Right ventricle myocardium superior (tissue), 1 donor: ENCODE results near the gene ANKH. TPM values are rescaled to one million over a fixed set of nuclear protein-coding genes. Genes with fewer than 3 reads are reported as not detected.
A peak's percentile ranks its signal among the peaks of the same experiment; 100 is the strongest.

Source experiments
- ATAC-seq: fragments of 200-7000 bp; cut with Tn5 transposase; one replicate; pipeline ENCODE4 v1.9.1; 2020; ENCODE audit warnings: mild to moderate bottlenecking; ENCODE audit not compliant: poor library complexity
- DNase-seq: peaks from one replicate; pipeline ENCODE4 v3.0.0-alpha.2; 2020
- intact Hi-C: fragments of 100-400 bp; cut with DNase I; formaldehyde crosslinking; loops from one replicate; pipeline ENCODE4 v1.11.2; 2022
- total RNA-seq: library from RNA; stranded (reverse); fragmentation: NEBNext Ultra II Directional; extraction: Animal tissue kit (Norgen Biotek cat#: 25700); gene quantifications from one replicate; pipeline ENCODE4 v1.2.1, GENCODE V29; 2021
- donor health status: DM: no; HTN: yes; CAD: no; lungs with severe emphysema.

ANKH gene
- total RNA-seq, 1 donor from 2014 or later, result 144 TPM

DNA sequence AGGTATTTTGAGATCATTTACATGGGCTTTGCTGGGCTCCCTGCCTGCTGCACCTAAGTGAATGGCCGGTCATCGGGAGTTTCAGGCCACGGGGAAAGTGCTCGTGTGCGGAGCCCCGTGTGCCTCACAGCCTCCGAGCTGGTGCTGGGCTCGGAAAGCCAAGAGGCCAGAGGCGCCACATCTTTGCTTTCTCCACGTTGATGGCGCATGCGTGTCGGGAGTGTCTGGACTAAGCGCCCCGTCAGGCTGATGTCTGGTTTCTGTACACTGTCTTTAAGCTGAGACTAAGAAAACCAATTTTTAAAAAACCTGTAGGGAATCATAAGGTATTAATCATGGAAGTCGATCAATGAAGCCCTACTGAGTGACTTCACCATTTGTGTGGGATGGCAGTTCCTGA is 137.9 kb downstream of the ANKH start:
- DNase-seq, result no peak
- intact Hi-C loops, result no loop called here

DNA sequence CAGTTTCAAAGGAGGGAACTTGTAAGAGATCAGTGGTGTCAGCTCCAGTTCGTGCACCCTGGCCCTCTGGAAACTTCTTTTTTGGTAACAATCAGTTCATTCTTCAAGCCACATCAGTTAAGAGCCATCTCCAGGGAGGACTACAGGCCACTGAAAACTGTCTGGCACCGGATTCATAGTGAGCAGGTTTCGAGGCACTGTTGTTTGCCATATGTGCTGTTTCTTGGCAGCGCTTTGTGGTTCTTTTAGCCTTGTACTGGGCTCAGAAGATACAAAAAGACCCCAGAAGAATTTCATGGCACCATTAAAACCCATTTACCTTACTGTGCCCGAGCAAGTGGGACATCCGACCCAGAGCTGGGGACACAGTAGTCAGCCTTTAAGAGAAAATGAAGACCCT is 138.6 kb downstream of the ANKH start:
- DNase-seq (no peak), ATAC-seq (no peak)
- intact Hi-C loops, result no loop called here

More for the DNA sequence above, 137.9 kb downstream of the ANKH start:
- ATAC-seq, result no peak

DNA sequence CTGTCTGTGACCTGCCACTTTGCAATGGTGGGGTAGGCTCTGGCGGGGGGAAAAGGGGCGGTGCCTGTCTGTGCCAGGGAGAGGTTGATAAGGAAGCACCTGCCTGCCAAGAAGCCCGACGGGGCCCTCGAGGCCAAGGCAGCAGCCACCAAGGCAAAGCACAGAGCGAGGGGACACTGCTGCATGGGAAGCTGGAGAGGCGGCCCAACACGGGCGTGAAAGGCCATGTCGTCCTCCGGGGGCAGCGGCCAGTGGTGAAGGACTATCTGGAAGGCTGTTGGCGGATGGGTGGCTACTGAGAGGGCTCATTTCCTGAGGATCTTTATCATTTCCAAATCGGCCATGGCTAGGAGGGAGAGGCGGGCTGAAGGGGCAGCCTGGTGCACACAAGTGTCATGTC is 140.7 kb downstream of the ANKH start:
- DNase-seq (no peak), ATAC-seq (no peak)
- intact Hi-C loops, result no loop called here

DNA sequence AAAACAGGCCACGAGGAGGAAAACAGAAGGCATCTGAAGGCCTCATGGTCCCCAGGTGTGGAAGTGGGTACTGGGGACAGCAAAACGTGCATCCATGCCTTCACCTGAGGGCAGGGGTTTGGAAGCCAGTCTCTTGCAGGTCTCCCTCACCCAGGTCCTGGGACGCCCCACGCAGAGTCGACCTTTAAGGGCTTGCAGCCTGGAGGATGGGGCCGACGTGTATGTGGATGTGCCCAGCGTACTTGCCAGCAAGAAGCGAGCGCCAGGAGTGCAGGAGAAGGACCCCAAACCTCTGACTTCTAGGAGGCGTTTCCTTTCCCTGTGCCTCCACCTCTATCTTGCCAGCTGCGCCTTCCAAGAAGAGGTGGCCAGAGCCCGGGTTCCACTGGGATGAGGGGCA is 141.1 kb downstream of the ANKH start:
- intact Hi-C loops, result no loop called here
- ATAC-seq, result no peak
- no peak for DNase-seq

DNA sequence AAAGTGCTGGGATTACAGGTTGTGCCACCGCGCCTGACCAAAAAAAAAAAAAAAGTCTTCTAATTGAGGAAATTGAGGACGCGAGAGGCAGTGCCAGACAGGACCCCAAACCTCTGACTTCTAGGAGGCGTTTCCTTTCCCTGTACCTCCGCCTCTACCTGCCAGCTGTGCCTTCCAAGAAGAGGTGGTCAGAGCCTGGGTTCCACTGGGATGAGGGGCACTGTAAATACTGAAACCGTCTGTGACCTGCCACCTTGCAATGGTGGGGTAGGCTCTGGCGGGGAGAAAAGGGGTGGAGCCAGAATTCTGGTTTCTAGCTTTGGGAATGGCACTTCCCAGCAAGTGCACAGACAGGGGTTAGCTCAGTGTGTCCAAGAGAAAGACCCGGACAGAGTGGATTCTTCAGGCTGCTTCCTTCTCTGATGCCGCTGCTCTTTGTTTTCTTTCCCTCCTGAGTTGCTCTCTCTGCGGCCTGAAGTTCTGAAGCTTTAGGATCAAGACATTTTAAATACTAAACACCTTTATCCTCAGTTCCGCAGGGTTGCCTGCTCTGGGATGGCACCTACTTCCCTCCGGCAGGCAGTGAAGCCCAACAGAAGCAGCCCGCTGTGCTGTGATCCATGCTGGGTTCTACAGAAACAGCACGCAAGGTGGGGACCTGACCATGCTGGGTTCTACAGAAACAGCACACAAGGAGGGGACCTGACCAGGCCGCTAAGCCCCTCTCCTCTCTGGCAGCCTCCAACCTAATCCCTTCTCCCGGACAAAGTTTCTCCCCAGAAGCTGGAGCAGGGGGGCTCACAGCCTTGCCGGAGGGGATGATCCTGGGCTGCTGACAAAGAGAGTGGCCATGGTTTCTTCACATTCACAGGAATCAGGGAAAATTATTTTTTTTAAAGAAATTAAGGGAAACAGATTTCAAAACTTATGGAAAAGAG is 141.9 kb downstream of the ANKH start:
- intact Hi-C loops, result loop anchor here (5.0 kb wide), 2 partner anchors 143 to 273 kb away; partner anchors contain the start of gene ANKH
- no peak for DNase-seq

DNA sequence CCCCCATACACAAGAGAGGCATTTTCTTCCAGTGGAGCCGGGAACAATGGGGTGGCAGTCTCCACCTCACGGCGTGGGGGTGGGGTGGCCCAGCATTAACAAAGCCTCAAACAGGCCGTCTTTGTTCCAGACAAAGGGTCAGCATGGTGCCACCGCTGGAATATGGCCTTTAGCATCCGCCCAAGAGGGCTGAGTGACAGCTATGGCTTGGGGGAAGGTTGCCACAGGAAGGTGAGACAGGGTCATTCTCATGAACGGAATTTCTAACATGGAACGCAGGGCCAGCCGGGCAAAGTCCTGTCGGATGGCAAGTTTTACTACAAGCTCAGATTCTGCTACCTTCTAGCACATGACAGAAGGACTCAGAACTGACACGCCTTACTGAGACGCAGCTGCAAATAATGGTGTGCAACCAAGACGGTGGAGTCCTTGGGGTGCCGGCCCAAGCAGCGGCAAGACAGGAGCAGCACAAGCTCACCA is 143.1 kb downstream of the ANKH start:
- ATAC-seq (peak; percentile 7), DNase-seq (no peak)
- intact Hi-C loops, result loop anchor here (5.0 kb wide), 2 partner anchors 144 to 274 kb away; partner anchors contain the start of gene ANKH

More for the DNA sequence above, 141.9 kb downstream of the ANKH start:
- ATAC-seq, result no peak

DNA sequence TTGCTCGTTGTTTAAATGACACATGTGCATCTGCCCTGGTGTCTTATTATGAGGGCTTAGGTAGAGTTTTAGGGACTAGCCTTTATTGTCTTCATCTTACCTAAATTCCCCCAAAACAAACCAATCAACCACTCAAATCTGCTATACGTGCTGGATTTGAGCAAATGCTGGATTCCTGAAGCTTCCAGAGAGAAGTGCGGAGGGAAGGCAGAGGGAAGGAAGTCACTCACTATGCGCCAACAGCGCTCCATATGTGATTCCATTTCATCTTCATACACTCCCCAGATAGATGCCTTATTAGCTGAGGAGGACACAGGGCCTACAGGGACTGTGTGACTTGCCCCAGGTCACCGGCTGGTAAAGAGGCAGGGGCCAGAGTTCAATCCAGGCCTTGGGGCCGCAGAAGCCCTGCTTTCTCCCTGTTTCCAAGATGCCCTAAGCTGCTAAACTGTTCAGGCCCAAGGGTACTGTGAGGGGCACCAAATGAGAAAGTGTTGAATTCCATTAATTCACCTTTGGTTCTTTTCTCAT is 143.6 kb downstream of the ANKH start:
- ATAC-seq, result no peak
- DNase-seq, result no peak
- intact Hi-C loops, result loop anchor here (5.0 kb wide), 2 partner anchors 144 to 274 kb away; partner anchors contain the start of gene ANKH

DNA sequence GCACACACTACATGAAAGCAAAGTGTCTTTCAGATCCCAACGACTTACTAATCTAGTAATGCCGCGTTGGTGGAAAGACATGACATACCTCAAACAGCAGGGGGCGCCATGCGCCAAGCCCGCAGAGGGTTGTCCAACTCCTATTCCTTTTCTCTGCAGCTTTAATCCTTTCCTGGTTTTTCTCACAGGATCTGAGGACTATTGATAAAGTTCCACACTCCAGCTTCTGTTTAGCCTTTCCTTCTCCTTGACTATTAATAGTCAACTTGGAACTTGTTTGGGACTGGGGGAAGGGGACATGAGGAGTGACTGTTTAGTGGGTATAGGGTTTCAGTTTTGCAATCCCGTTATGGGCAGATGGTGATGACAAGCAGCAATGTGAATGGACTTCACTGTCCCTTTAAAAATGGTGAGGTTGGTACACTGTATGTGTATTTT is 144.1 kb downstream of the ANKH start:
- intact Hi-C loops, result loop anchor here (5.0 kb wide), 2 partner anchors 145 to 275 kb away; partner anchors contain the start of gene ANKH
- peak; percentile 83 for ATAC-seq
- peak; percentile 83 for DNase-seq

DNA sequence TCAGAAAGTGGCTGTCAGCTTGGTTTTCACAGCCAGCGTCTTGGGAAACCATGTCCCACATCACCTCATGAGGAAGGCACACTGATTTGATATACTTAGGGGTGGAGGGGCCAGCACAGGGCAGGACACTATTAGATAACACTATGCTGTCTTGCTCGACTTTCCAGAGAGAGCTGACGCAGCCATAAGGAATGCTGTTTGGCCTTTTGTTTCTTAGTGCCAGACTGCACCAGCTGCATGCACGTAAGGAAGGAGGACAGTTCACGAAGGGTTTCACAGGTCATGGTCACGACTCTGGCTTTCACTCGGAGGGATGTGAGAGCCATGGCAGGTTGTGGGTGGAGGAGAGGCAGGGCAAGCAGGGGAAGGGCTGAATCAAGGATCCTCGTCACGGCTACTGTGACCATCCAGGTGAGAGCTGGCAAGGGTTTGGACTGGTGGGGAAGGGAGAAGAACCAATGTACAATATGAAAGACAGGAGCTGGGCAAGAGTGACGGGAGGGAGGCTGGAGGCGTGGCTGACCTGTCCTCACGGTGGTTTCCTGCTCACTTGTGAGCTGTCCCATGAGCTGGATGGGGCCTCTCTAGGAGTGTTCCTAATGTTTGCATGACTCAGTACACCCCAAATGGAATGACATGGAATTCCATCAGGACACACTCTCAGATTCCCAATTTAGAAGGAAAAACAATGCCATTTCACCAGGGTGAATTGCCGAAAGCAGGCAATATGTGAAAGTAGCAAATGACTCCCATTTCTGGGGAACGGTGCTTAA is 145.3 kb downstream of the ANKH start:
- DNase-seq (no peak), ATAC-seq (peak; percentile 11)
- intact Hi-C loops, result loop anchor here (5.0 kb wide), 2 partner anchors 146 to 276 kb away; partner anchors contain the start of gene ANKH

DNA sequence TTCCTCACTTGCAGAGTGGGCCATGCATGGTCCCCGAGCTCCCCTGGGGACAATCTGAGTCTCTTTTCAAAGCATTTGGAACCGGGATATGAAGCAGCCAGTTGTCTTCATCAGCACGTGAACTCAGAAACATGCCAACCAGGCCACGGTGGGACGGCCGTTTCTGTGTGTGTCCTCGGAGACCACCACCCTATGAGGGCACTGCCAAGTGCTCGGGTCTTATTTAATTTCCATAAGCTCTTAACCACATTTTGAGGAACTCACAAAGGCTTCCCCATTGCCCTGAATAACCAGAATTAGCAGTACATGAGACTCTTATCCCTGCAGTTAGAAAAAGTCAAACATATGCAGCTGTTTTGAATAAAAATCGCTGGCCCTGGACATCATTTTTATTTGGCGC is 146.9 kb downstream of the ANKH start:
- DNase-seq (no peak), ATAC-seq (no peak)
- intact Hi-C loops, result loop anchor here (5.0 kb wide), 2 partner anchors 148 to 278 kb away; partner anchors contain the start of gene ANKH

DNA sequence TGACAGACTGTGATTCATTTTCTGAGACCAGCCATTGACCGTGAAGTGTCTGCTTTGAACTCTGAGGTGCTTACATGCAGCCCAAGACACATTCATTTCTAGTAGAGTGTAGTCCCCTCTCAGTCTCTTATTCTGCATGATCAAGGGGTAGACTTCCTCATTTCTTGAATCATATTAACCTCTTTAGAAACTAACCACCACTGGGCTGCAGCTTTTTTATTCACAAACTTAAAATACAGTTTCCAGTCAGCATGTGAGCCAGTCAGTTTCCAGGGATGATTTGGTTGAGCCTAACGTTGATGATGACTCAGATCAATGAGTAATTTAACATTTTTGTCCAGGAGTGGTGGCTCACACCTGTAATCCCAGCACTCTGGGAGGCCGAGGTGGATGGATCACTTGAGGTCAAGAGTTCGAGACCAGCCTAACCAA is 147.9 kb downstream of the ANKH start:
- no peak for ATAC-seq
- intact Hi-C loops, result no loop called here
- DNase-seq, result no peak

DNA sequence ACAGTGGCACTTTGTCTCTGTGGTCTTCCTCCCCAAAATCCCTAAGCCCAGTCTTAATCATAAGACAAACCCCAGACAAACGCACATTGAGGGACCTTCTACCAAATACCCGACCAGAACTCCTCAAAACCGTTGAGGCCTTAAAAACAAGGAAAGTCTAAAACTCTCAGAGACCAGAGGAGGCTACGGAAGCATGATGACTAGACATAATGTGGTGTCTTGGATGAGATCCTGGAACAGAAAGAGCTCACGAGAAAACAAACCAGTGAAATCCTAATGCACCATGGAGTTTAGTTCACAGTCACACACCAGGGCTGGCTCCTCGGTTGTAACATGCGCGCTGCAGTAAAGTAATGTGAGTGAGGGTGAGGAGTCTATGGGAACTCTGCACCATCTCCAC is 148.7 kb downstream of the ANKH start:
- intact Hi-C loops, result no loop called here
- ATAC-seq, result no peak
- no peak for DNase-seq

DNA sequence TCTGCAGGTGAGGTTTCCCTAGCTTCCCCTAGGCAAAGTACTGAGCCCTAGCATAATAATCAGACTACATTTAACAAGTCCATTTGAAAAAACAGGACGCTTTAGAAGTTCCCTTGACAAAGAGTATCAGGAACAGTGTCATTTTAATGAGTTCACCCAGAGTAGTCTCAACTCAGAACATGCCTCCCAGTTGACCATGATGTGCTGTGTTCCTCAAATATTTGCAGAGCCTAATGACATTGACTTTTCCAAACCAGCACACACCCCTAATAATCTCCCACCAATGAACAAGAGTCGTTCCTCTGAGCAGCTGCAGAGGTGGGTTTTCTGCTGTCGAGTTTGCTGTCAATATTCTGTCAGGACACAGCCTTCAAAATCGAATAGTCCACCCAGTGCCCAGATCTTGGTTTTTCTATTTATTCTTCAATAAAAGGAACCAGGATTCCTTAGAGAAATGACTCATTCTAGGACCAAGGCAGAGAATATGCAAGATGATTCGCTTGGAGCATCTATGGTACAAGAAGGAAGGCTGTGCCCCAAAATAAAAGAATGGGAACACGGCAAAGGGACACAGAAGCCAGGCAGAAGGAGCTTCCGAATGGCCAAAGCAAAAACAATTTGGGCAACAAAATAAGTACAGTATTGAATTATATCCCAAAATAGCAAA is 149.5 kb downstream of the ANKH start:
- DNase-seq (no peak), ATAC-seq (no peak)
- intact Hi-C loops, result no loop called here

DNA sequence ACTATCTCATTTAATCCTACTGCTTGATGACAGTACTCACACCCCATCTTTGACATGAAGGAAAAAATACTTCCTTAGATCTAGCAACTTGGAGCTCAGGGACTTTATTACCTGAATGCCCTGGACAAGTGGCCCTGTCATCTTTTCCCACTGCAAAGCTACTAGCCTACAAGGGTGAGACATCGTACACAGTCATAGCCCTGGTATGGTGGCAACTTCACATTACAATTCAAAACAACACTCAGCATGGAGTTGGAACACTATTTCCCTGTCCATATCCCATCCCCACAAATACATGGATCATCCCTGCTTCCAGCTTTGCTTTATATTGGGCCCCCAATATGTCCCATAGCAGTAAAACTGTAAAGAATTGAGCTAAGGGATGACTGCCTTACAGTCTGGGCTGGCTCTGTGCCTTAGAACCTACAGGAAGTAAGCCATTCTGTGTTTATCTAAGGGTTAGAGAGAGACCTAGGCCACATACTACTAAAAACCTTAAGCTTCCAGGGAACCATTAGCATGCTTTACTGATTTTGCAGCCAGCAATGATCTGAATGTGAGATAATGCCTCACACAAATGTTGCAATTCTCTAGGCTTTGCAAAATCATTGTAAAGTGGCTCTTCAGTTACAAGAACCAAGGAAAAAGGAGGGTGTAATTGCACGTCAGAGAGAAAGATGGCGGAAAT is 151.2 kb downstream of the ANKH start:
- ATAC-seq, result no peak
- DNase-seq, result no peak
- intact Hi-C loops, result no loop called here

DNA sequence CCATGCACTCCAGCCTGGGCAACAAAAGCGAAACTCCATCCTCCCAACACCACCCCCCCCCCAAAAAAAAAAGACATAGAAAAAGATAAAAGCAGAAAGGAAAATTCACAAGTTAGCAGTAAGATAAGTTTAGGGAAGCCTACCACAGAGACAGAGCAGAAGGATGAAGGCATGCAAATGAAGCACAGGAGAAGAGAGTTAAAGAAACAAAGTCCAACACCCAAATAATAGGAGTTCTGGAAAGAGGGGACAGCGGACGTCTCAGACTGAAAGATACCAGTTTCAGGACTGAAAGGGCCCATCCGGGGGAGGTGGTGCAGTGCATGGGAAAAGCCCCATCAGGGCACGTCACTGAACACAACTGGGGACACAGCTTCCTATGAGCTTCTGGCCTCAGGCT is 152.8 kb downstream of the ANKH start:
- intact Hi-C loops, result no loop called here
- ATAC-seq, result no peak
- no peak for DNase-seq

DNA sequence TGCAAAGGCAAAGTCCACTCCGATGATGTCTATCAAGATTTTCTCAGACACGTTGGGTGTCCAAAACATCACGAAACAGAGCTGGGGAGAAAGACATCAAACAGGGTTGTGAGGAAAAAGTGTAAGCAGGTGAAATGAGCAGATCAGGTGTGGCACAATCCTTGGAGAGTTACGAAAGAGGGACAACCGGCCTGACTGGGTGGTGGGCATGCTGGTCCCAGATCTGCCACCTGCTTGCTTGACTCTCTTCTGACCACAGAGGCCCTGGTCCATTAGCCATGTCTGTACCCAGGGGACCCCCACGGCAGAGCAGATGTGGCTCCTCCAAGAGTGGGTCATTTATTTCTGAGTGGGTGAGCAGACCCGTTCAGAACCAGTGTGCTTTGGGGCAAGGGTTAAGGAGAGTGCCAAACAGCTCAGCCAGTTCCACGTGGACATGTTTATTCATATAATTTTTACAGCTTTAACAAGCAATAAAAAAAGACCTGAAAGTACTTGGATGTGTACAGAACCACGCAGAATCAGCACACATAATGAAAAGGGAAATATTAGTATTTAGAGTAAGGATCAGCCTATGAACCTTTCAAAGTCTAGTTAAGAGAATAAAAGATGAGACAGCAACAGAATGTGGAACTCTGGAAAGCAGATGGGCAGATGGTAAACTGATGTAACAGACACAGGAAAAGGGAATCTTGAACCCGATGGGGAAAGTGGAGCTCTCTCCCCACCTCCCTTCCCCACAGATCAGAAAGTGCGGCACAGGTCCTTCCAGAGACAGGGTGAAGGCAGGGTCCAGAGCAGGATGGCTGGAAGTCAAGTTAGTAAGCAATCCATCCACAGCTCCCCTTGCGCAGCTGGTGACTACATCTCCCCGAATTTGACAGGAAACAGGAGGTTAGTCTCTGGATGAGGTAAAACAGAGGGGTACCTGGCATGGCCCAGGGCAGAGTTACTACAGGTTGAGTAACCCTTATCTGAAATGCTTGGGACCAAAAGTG is 154.5 kb downstream of the ANKH start:
- DNase-seq (no peak), ATAC-seq (no peak)
- intact Hi-C loops, result no loop called here

DNA sequence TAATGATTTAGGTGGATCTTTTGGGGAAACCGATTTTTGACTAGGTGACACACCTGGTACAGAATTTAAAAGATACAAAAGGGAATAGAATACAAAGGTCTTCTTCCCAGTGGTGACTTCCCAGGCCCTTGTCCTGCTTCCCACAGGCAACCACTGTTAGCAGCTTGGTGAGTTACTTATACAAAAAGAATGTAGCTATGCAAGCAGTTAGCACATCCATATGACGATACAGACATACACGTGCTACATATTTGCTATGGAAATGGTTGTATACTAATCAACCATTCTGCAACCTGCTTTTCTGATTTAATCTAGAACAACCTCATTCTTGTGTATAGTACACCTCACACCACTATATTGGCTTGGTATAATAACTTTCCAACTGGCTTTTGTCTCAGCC is 156.1 kb downstream of the ANKH start:
- no peak for DNase-seq
- no peak for ATAC-seq
- intact Hi-C loops, result no loop called here
